ENCODE data around the gene SPRR1A. TPM values are rescaled to one million over a fixed set of nuclear protein-coding genes. Genes with fewer than 3 reads are reported as not detected.

The SPRR1A gene
- total RNA-seq, 4 donors from 2014 or later, result not detected

DNA sequence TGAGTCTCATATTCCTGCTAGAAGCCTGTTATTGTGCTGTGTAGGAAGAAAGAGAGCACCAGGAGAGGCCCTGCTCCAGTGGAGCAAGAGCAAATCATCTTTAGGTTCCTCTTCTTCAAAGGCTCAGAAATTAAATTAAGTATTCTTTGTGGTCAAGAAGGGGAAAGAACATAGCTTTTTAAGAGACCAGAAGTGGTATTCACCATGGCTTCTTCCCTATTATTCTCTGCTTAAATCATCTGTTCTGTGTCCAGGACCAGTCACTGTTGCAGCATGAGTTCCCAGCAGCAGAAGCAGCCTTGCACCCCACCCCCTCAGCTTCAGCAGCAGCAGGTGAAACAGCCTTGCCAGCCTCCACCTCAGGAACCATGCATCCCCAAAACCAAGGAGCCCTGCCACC, 48.2 kb downstream of the SPRR1A start:
- H3K27ac ChIP-seq (replicated peaks in 1 of 4), result no peak overlapping the region
- H3K27me3 ChIP-seq, result no peaks in the 10 kb centered on the region
- no peak overlapping the region for H3K4me3 ChIP-seq
- DNase-seq (ENCODE audit: extremely low spot score), result no peak
- TF ChIP-seq, protein P1, sequence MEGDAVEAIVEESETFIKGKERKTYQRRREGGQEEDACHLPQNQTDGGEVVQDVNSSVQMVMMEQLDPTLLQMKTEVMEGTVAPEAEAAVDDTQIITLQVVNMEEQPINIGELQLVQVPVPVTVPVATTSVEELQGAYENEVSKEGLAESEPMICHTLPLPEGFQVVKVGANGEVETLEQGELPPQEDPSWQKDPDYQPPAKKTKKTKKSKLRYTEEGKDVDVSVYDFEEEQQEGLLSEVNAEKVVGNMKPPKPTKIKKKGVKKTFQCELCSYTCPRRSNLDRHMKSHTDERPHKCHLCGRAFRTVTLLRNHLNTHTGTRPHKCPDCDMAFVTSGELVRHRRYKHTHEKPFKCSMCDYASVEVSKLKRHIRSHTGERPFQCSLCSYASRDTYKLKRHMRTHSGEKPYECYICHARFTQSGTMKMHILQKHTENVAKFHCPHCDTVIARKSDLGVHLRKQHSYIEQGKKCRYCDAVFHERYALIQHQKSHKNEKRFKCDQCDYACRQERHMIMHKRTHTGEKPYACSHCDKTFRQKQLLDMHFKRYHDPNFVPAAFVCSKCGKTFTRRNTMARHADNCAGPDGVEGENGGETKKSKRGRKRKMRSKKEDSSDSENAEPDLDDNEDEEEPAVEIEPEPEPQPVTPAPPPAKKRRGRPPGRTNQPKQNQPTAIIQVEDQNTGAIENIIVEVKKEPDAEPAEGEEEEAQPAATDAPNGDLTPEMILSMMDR (IDR thresholded peaks at IDR 0.05), result no peak
- TF ChIP-seq POLR2AphosphoS5 (IDR thresholded peaks at IDR 0.05) (no peak), POLR2A (IDR thresholded peaks at IDR 0.05; ENCODE audit: low read depth) (no peak), EP300 (IDR thresholded peaks at IDR 0.05) (no peak)
- no peaks in the 10 kb centered on the region for H3K4me1 ChIP-seq
- no peaks in the 10 kb centered on the region for H3K36me3 ChIP-seq
- intact Hi-C loops (cut with DNase I), result no loop called here
- no peaks in the 10 kb centered on the region for H3K9me3 ChIP-seq

DNA sequence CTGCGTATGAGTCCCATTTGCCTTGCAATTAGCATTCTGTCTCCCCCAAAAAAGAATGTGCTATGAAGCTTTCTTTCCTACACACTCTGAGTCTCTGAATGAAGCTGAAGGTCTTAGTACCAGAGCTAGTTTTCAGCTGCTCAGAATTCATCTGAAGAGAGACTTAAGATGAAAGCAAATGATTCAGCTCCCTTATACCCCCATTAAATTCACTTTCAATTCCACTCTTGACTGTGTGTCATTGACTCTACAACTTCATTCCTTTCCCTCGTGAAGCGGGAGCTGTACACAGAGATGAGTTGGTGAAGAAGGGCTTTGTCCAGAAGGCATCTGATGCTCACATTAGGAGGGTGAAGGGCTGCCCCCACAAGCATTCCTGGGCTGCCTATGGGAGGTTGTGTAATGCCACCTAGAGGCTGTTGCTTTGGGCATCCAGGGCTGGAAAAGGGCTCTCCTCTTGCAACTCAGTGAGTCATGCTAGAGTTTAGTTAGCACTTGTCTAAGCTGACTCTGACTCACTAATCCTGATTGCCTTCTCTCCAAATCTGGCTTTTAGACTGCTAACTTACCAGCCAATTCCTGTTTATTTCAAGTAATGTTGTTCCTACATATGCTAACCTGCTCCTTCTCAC, 48.9 kb downstream of the SPRR1A start:
- WGBS, result 45% methylated on average over 3 of the region's 3 CpGs
- intact Hi-C loops (cut with DNase I), result no loop called here
- no peak for DNase-seq (ENCODE audit: extremely low spot score)
- Histone ChIP-seq H3K4me1 (no peaks in the 10 kb centered on the region), H3K27ac (replicated peaks in 1 of 4) (no peak overlapping the region), H3K9me3 (no peaks in the 10 kb centered on the region), H3K4me3 (no peak overlapping the region), H3K36me3 (no peaks in the 10 kb centered on the region), H3K27me3 (no peaks in the 10 kb centered on the region)
- TF ChIP-seq EP300 (IDR thresholded peaks at IDR 0.05) (no peak), POLR2AphosphoS5 (IDR thresholded peaks at IDR 0.05) (no peak), POLR2A (IDR thresholded peaks at IDR 0.05; ENCODE audit: low read depth) (no peak)
- TF ChIP-seq, protein P1 (IDR thresholded peaks at IDR 0.05), result no peak

DNA sequence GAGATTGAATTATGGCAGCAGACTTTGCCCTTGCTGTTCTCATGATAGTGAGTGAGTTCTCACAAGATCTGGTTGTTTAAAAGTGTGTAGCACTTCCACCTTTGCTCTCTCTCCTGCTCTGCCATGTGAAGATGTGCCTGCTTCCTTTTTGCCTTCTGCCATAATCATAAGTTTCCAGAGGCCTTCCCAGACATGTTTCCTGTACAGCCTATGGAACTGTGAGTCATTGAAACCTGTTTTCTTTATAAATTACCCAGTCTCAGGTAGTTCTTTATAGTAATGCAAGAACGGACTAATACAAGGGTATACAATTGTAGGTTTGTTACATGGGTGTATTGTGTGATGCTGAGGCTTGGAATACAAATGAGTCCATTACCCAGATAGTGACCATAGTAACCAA, 51.3 kb downstream of the SPRR1A start:
- Histone ChIP-seq H3K27me3 (no peaks in the 10 kb centered on the region), H3K4me1 (no peaks in the 10 kb centered on the region), H3K27ac (replicated peaks in 1 of 4) (no peak overlapping the region), H3K9me3 (no peaks in the 10 kb centered on the region), H3K4me3 (no peak overlapping the region), H3K36me3 (no peaks in the 10 kb centered on the region)
- TF ChIP-seq, protein P1 (IDR thresholded peaks at IDR 0.05), result no peak
- no peak for TF ChIP-seq POLR2A (IDR thresholded peaks at IDR 0.05; ENCODE audit: low read depth)
- no peak for TF ChIP-seq POLR2AphosphoS5 (IDR thresholded peaks at IDR 0.05)
- TF ChIP-seq EP300 (IDR thresholded peaks at IDR 0.05), result no peak
- no peak for DNase-seq (ENCODE audit: extremely low spot score)
- intact Hi-C loops (cut with DNase I), result no loop called here
- 94% methylated on average over 1 of the region's 1 CpG for WGBS

Small RNAs within 50 kb of the gene (small RNA-seq; reads per million reads assigned to genes)
- gene AL356867.1 (0 reads per million in 3 donors), gene RF00322 (0 reads per million in 3 donors), gene SPRR1A (0 reads per million in 3 donors)

Other genes starting within 250 kb of the SPRR1A start
- not detected for gene KPRP, start 226.1 kb upstream of the SPRR1A start, total RNA-seq
- gene LCE1F, start 208.9 kb upstream of the SPRR1A start, total RNA-seq, result not detected
- not detected for gene LCE1E, start 197.8 kb upstream of the SPRR1A start, total RNA-seq
- not detected for gene LCE1D, start 187.4 kb upstream of the SPRR1A start, total RNA-seq
- gene LCE1C, start 177.4 kb upstream of the SPRR1A start, total RNA-seq, result not detected
- gene LCE1B, start 172.1 kb upstream of the SPRR1A start, total RNA-seq, result not detected
- gene LCE1A, start 156.6 kb upstream of the SPRR1A start, total RNA-seq, result not detected
- gene LCE6A, start 141.2 kb upstream of the SPRR1A start, total RNA-seq, result not detected
- not detected for gene LCE7A, start 124.1 kb upstream of the SPRR1A start, total RNA-seq
- not detected for gene SMCP, start 105.8 kb upstream of the SPRR1A start, total RNA-seq
- gene IVL, start 75.5 kb upstream of the SPRR1A start, total RNA-seq, result not detected
- not detected for gene SPRR5, start 36.9 kb upstream of the SPRR1A start, total RNA-seq
- gene SPRR4, start 13.4 kb upstream of the SPRR1A start, total RNA-seq, result not detected
- gene SPRR3, start 17.7 kb downstream of the SPRR1A start, total RNA-seq, result 1 to 10 TPM in 2 of 4 donors, not detected in 2; 1.6 to 5.0 TPM
- gene SPRR1B, start 47.1 kb downstream of the SPRR1A start, total RNA-seq, result not detected
- gene SPRR2D, start 57.0 kb downstream of the SPRR1A start, total RNA-seq, result 1 to 10 TPM in 1 of 4 donors, under 1 TPM in 1, not detected in 2; 0.57 to 1.7 TPM
- gene SPRR2A, start 73.4 kb downstream of the SPRR1A start, total RNA-seq, result 1 to 10 TPM in 1 of 4 donors, not detected in 3; 2.5 TPM
- gene SPRR2B, start 87.5 kb downstream of the SPRR1A start, total RNA-seq, result not detected
- gene SPRR2E, start 110.4 kb downstream of the SPRR1A start, total RNA-seq, result not detected
- gene SPRR2F, start 129.4 kb downstream of the SPRR1A start, total RNA-seq, result not detected
- gene SPRR2G, start 166.8 kb downstream of the SPRR1A start, total RNA-seq, result not detected
- not detected for gene LELP1, start 219.3 kb downstream of the SPRR1A start, total RNA-seq
- gene PRR9, start 233.5 kb downstream of the SPRR1A start, total RNA-seq, result 1 to 10 TPM in 1 of 4 donors, not detected in 3; 1.2 TPM

All from esophagus muscularis mucosa (tissue), 4 donors.